HG03025 (cell line): ENCODE measurements around the gene NBPF20.
"Not testable (repeated sequence)": the region's sequence is repeated elsewhere in the genome, so short reads cannot be mapped to it uniquely, and the experiment has no call there.

Experiments
- ATAC-seq: cut with Tn5 transposase; IDR thresholded peaks from one replicate; pipeline ENCODE4 v1.9.1; 2021; ENCODE audit warnings: mild to moderate bottlenecking, moderate library complexity; ENCODE audit not compliant: unreplicated experiment, low FRiP score

NBPF20 gene, protein sequence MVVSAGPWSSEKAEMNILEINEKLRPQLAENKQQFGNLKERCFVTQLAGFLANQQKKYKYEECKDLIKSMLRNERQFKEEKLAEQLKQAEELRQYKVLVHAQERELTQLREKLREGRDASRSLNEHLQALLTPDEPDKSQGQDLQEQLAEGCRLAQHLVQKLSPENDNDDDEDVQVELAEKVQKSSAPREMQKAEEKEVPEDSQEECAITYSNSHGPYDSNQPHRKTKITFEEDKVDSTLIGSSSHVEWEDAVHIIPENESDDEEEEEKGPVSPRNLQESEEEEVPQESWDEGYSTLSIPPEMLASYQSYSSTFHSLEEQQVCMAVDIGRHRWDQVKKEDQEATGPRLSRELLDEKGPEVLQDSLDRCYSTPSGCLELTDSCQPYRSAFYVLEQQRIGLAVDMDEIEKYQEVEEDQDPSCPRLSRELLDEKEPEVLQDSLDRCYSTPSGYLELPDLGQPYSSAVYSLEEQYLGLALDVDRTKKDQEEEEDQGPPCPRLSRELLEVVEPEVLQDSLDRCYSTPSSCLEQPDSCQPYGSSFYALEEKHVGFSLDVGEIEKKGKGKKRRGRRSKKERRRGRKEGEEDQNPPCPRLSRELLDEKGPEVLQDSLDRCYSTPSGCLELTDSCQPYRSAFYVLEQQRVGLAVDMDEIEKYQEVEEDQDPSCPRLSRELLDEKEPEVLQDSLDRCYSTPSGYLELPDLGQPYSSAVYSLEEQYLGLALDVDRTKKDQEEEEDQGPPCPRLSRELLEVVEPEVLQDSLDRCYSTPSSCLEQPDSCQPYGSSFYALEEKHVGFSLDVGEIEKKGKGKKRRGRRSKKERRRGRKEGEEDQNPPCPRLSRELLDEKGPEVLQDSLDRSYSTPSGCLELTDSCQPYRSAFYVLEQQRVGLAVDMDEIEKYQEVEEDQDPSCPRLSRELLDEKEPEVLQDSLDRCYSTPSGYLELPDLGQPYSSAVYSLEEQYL (N-terminal part only)

DNA sequence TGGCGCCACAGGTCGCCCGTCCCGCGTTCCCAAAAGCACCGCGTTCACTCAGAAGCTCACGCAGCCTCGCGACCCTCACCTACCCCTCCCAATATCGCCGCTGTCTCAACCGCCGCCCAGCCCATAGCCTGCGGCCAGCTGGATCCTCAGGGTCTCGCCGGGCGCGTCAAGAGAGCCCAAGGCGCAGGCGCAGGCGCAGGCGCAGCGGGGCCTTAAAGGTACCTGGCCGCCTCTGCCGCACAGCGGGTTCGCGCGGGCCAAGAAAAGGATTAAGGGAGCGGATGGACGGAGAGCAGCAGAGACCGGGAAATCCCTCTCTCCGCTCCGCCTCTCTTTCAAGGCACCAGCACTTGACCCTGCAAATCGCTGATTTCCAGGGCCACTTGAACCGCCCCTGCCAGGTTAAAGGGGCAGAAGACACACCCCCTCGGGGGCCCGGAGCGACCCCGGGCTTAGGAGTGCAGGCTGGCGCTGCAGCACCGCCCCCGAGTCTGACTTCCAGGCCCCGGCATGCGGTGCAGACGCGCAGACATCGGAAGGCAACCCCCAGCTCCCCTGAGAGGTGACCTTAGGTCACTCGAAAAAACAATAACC is at the start of gene NBPF20:
Gene NBPF20 (minus strand): TSS at position 168 of the 594 bp plus-strand sequence. CDS start 20,331 bp downstream, outside the sequence.
- peak; percentile 79 for ATAC-seq

DNA sequence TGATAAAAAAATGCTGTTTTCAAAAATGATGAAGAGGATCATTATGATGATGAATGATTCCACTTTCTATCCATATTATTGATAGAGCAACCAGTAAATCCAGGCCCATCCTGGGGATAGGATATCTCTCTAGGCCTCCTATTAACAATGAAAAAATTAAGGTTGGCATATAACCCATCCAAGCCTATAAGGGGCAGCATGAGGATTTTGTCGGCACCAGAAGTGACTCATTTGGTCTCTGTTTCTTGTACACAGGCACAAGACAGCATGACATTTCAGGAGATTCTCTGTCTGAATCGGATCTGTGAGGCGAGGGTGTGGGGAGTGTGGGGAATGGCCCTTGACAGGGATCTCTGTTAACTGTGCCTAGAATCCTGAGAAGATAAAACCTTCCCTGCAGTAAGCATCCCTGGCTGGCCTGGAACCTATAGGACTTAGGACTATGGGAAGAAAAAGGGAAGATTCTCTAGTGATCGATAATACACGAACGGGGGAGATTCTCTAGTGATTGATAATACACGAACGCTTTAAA is 49.5 kb upstream of the NBPF20 start:
- ATAC-seq: not testable (repeated sequence)

- ATAC-seq: not testable (repeated sequence)
Observed at GRCh38 chr1:145472731-145473130, 47.3 kb upstream of the NBPF20 start.

DNA sequence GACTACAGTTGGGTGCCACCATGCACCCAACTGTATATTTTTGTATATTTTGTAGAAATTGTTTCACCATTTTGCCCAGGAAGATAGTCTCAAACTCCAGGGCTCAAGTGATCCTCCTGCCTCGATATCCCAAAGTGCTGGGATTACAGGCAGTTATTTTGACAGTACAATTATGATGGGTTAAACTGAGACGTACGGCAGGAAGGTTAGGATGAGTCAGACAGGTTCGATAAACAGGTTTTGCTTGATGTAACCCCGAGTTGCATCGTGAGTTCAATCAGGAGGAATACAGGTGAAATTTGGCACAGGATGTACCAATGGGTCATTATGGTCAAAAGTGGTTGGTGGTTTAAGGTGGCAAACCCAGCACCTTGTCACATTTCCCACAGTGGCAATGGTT is 46.0 kb upstream of the NBPF20 start:
- ATAC-seq: not testable (repeated sequence)

DNA sequence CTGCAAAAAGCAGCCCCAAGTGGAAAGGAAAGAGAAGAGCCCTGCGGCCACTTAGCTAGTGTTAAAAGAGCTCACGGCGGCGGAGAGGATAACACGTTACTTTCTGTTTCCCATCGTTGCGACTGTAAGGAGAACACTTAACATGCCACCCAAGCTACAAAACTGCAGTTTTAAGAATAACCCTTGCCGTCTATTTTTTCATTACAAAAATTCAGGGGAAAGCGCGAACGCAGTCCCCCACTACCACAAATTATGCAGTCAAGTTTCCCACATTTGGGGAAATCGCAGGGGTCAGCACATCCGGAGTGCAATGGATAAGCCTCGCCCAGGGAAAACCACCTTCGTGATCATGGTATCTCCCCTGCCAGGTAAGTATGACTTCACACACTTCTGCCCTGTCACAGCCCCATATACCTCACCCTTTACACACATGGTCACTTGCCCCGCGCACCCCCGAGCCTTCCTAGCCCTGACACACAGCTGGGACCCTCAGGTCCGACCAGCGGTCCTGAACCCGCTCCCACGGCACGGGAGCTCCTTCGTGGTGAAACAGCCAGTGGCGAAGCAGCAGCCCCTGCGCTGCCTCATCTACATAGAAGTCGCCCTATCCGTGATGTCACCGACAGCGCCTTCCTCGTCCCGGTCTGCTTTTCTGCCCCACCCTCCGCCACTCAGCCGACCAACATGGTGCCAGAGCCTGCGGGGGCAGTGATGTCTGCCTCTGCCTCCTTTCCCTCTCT is 40.2 kb upstream of the NBPF20 start:
- ATAC-seq: peak; percentile 76

GRCh38 chr1:145464708-145465336 is 39.4 kb upstream of the NBPF20 start:
- ATAC-seq: peak; percentile 18

DNA sequence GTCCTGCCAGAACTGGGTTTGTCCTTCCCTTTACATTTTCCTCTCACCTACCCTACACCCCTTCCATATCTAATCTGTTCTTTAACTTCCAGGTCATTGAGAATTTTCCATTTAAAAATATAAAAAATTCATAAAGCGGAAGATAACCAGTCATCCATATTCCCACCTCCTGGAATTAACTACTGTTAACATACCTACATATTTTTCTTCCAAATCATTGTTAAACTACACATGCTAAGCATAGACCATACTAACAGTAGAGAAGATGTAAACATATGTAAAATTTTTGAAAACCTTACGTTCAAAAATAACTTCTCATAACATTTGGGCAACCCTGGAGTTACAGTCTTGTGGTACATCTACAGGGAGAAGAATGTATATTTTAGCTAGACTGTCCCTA is 38.6 kb upstream of the NBPF20 start:
- ATAC-seq: not testable (repeated sequence)

DNA sequence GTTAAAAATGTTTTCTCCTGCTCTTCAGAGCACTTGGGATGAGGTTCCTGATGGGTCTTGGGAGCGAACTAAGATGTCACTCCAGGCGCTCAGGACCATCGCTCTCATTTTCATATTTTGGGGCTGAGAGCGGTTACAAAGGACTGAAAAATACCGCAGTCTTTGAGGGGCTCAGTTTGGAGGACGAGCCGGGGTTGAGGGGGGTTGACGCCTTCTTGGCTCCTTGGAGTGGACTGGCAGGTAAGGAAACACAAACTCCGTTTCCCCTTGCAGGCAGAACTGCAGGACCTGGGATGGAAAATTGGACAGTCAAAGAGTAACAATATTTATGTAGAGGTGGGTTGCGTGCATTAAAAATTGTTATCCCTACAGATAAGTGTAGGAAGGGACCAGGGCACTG is 35.3 kb upstream of the NBPF20 start:
- ATAC-seq: not testable (repeated sequence)

- not testable (repeated sequence) for ATAC-seq
Observed at GRCh38 chr1:145460048-145460447, 34.6 kb upstream of the NBPF20 start.

DNA sequence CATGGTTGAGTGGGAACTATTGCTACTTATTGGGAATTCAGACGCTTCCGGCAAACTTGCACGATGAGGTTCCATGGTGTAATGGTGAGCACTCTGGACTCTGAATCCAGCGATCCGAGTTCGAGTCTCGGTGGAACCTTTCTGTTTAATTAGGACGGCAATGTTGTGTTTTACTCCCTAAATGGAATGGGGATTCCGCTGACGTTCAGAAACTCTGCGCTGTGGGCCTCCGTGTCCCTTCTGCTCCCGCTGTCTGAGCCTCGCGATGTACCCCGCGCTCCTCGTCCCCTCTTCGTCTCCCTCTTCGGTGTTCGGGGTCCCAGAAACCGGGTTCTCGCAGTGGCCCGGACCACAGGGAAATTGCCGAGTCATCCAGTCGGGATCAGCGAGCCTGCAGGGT is 34.2 kb upstream of the NBPF20 start:
- ATAC-seq: not testable (repeated sequence)

GRCh38 chr1:145459063-145459462 is 33.7 kb upstream of the NBPF20 start:
- ATAC-seq: not testable (repeated sequence)

DNA sequence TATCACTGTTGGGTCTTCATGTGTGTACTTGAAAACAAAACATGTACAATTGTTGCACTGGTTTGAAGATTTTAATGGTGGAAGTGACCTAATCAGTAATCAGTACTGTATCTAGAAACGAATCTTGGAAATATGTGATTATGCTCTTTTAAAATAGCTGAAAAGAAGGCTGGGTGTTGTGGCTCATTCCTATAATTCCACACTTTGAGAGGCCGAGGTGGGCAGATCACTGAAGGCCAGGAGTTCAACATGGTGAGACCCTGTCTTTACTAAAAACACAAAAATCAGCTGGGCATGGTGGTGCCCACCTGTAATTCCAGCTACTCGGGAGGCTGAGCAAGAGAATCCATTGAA is 29.4 kb upstream of the NBPF20 start:
- ATAC-seq: not testable (repeated sequence)

DNA sequence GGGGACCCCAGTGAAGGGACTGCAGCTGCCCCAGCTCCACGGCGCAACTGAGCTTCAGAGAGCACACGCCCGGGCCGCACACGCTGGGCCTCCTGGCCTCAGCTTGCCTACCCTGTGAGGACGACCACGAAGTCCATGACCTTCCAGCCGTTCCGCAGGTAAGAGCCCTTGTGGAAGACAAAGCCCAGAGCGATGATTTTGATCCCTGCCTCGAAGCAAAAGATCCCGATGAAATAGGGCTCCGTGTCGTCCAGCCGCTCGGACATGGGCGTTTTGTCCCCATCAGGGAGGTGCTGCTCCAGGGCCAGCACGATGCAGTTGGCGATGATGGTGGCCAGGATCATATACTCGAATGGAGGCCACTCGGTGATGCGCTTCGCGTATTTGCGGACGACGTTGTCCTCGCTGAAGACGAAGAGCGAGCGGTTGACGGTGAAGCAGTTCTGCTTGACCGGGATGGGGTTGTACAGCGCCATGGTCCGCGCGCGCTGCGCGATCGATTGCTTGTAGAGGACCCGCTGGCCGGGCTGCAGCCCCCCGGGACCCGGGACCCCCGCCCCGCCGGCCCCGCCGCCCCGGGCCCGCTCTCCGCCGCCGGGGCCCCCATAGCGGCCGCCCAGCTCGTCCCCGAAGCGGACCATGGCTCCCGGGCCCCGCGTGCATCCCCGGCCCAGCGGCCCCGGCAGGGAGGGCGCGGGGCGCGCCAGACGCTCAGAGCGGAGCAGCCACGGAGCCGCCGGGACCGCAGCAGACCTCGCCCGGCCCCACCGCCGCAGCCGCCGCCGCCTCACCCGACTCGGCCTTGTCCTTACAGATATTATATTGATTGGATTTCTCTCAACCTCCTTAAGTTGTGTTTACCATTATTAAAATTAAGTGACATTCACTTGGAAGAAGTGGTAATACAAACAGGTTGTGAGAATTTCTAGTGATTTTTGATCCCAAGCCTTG is 28.7 kb upstream of the NBPF20 start:
- ATAC-seq: not testable (repeated sequence)

GRCh38 chr1:145452506-145452905 is 27.1 kb upstream of the NBPF20 start:
- not testable (repeated sequence) for ATAC-seq

- not testable (repeated sequence) for ATAC-seq
Observed at GRCh38 chr1:145451914-145452313, 26.5 kb upstream of the NBPF20 start.

DNA sequence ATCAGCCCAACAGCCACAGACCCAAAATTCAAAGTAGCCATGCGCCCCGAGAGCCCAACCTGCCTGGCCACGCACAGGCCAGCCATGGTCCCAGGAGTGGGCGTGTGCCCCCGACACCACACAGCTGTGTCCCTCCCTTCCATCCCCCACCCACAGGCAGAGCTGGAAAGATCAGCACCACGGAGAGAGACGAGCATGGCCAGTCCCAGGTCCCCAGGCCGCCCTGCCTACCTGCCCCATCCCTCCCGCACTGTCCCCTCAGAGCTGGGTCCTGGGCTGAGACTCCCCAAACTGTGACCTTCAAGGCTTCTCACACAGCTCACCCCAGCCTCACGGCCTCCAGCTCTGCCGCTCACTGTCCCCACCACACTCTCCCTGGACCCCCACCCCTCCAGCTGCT is 19.8 kb upstream of the NBPF20 start:
- not testable (repeated sequence) for ATAC-seq

DNA sequence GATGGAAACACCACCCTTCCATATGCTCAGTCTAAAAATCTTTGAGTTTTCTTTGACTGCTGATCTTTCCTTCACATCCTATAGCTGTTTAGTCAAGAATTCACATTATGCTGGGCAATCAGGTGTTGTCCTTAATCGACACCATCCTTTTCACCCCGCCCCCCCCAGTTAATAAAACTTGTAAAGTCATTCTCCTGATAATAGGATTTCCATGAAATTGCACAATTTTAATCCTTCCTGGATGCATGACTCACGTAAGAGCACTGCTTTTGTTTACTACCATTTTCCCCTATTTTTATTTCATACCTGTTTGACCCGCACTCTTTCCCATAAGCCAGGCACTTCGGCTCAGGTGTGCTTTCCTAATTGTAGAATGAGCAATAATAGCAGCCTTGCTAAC is 16.9 kb upstream of the NBPF20 start:
- ATAC-seq: not testable (repeated sequence)
